ACC112 (cell line): ENCODE results near the gene RTN4.

ENCODE experiments used
- H2AFZ ChIP-seq: fragments of 200-600 bp; sonication (generic); one replicate; pipeline ENCODE4 v1.6.0; 2017; ENCODE audit warnings: antibody characterized with exemption, low read length; ENCODE audit not compliant: unreplicated experiment
- H3K27ac ChIP-seq: fragments of 200-600 bp; sonication (generic); 2 replicates; pipeline ENCODE4 v1.5.1; 2014; ENCODE audit warnings: low read depth, mild to moderate bottlenecking, antibody characterized with exemption, low read length, moderate library complexity
- H3K27me3 ChIP-seq: fragments of 200-600 bp; sonication (generic); 2 replicates; pipeline ENCODE4 v1.6.1; 2014; ENCODE audit warnings: mild to moderate bottlenecking, antibody characterized with exemption, low read length, moderate library complexity, mixed read lengths; ENCODE audit not compliant: insufficient read depth
- H3K36me3 ChIP-seq: fragments of 200-600 bp; sonication (generic); 2 replicates; pipeline ENCODE4 v1.6.1; 2016; ENCODE audit warnings: mild to moderate bottlenecking, antibody characterized with exemption, low read length, moderate library complexity, mixed read lengths; ENCODE audit not compliant: insufficient read depth
- H3K4me1 ChIP-seq: fragments of 200-600 bp; sonication (generic); one replicate; pipeline ENCODE4 v1.6.1; 2016; ENCODE audit warnings: low read length, mixed read lengths; ENCODE audit not compliant: insufficient read depth, unreplicated experiment, control insufficient read depth
- H3K4me3 ChIP-seq: fragments of 200-600 bp; sonication (generic); 2 replicates; pipeline ENCODE4 v1.5.1; 2014; ENCODE audit warnings: mild to moderate bottlenecking, low read depth, low read length
- H3K79me2 ChIP-seq: fragments of 200-600 bp; sonication (generic); one replicate; pipeline ENCODE4 v1.6.0; 2016; ENCODE audit warnings: low read length; ENCODE audit not compliant: control insufficient read depth, unreplicated experiment, insufficient read depth

The RTN4 gene

DNA sequence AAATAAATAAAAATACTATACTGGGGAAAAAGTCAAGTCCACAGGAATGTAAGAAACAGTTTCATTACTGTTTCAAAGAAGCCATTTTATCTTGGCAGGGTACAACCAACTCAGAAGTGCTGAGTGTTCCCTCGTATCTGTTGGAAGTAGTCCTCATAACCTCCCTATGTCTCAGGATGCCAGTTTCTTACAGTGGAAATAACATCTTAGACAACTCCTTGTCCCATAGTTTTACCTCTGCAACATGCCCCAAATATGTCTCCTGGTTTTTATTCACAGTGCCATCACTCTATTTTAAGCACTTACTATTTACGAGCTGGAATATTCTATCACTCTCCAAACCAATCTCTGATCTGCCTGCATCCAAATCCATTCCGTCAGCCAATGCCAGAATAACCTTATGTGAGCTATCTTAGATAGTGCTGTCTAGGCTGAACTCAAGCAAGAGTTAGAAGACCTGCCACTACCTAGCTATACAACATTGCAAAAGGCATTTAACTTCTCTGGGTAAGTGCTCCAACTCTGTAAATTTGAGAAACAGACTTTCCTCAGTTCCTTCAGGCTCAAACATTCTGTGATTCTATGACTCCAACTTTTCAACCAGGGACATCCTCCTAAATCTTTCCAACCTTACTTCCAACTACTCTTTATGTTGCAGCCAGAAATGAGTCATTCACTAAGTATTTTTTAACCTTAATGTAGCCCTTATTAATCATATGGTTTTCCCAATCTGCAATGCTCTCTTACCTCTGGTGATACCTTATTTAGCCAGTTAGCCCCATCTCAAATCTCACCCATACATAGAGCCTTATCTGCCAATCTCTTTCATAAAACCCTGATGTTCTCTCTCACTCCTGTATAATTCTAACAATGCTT, 66.7 kb downstream of the RTN4 start:
- peaks cover 54% of the 10 kb centered on the region for H3K36me3 ChIP-seq
- no peaks in the 10 kb centered on the region for H3K27me3 ChIP-seq
- peak overlapping the region; percentile 16 for H3K27ac ChIP-seq
- H3K79me2 ChIP-seq = peaks cover 89% of the 10 kb centered on the region
- H3K4me3 ChIP-seq = no peak overlapping the region; the same call in 1 of the 2 replicates
- no peak overlapping the region for H2AFZ ChIP-seq
- peaks cover 38% of the 10 kb centered on the region for H3K4me1 ChIP-seq

DNA sequence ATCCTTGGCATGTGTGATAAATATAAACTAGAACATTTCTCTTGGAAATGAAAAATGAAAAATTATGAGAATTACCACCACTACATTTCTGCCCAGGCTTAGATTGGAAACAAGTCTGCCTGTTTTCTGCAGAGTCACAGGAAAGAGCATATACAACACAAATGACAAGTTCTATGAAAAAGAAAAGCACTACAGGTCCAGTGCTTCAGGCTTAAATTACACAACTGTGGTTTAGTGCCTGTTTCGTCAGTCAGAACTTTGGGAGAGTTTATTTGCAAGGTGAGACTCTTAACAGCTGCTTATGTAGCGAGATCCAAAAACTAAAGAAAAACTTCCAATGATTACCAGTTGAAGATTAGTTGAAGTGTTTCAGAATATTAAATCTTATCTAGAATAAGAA, 68.9 kb downstream of the RTN4 start:
- H3K27me3 ChIP-seq = no peaks in the 10 kb centered on the region
- no peak overlapping the region for H3K4me3 ChIP-seq
- peaks cover 48% of the 10 kb centered on the region for H3K36me3 ChIP-seq
- H3K79me2 ChIP-seq = peaks cover 88% of the 10 kb centered on the region
- peaks cover 32% of the 10 kb centered on the region for H3K4me1 ChIP-seq
- no peak overlapping the region for H3K27ac ChIP-seq
- H2AFZ ChIP-seq = no peak overlapping the region

DNA sequence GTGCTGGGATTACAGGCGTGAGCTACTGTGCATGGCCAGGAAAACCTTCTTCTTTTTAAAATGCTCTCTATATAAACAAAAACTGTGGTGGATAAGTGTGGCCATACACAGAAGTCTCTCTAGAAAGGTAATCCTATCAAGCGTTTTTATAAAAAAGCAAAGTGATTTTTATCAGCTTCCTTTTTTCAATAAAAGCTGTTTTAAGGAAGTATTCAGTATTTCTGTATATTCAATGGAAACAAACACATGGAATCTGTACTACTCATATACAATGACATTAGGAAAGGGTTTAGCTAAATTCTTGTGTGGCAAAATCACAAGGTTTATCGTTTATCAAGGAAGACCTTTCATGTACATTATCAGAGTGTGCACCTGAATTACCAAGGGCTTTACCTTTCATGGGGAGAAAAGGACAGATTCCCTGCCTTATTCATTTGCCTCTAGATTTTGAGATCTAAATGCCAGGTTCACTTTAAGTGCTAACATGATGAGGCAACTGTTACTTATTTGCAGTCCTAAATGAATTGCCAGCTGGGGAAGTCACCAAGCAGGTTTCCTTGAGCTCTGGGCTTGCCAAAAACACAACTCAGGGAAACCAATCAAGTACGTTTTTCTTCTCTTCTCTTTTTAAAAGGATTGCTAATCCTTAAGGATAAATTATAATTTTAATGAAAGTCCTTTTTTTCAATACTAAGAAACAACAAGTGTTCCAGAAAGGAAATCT, 70.8 kb downstream of the RTN4 start:
- Histone ChIP-seq H3K4me1 (peaks cover 17% of the 10 kb centered on the region), H3K36me3 (peaks cover 46% of the 10 kb centered on the region), H3K4me3 (no peak overlapping the region), H3K27me3 (no peaks in the 10 kb centered on the region), H2AFZ (no peak overlapping the region), H3K79me2 (peaks cover 89% of the 10 kb centered on the region), H3K27ac (no peak overlapping the region)

DNA sequence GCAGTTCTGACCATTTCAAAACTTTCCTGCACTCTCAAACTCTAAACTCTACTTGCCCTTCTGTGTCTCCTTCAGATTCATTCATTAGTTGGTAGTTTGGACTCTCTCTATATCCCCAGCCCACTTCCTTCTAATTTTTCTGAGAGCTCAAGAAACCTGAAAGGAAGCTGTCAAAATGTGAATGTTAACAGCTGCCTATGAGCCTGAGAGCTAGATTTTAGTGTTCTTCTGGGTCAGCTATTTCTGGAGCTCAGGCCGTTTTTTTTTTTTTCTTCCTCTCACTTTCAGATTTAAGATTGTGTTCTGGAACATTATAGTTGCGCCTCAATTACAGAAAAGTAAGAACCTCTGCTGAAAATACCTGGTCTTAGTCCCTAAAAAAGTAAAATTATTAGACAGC, 73.1 kb downstream of the RTN4 start:
- no peaks in the 10 kb centered on the region for H3K4me1 ChIP-seq
- H3K4me3 ChIP-seq = no peak overlapping the region
- no peak overlapping the region for H3K27ac ChIP-seq
- no peak overlapping the region for H2AFZ ChIP-seq
- H3K27me3 ChIP-seq = no peaks in the 10 kb centered on the region
- H3K79me2 ChIP-seq = peaks cover 78% of the 10 kb centered on the region
- H3K36me3 ChIP-seq = peaks cover 52% of the 10 kb centered on the region

DNA sequence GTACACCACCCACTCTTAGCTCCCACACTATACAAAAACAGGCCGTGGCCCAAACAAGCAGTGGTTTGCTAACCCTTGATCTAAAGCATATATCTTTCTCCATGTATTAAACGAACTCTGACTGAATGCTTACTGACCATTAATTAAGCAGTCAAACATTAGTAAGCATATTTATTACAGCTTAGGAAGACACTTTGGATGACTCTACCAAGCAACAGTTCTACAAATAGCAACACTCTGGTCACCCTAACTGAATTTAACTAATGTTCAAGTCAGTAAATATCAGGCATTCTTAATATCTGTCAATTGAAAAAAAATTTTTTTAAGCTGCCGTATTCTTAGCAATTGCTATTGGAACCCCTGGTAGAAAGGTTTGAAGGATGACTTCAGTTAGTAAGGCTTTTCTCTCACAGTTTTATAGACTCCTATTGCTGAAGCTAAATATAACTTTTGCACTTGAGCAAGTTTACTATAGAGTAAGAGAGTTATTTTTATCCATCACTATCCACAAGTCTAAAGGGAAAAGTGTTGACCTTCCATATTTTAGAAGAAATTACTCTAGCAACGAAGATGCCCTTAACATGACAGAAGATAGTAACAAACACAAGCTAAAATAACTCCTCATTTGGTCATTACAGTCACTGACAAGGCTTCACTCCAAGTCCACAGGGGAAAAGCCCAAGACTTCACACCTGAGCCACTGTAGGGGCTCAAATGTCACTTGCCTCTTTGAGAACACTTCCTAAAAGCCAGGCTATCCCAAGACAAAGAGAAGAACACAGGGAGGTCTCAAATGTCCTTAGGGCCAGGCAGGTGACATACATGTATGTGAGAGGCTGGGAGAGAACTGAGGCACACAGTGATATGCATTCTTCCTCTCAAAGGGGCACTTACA, 74.4 kb downstream of the RTN4 start:
- peaks cover 55% of the 10 kb centered on the region for H3K36me3 ChIP-seq
- no peak overlapping the region for H3K27ac ChIP-seq
- H3K79me2 ChIP-seq = peaks cover 69% of the 10 kb centered on the region
- no peak overlapping the region for H2AFZ ChIP-seq
- no peak overlapping the region for H3K4me3 ChIP-seq
- H3K4me1 ChIP-seq = no peaks in the 10 kb centered on the region
- no peaks in the 10 kb centered on the region for H3K27me3 ChIP-seq

DNA sequence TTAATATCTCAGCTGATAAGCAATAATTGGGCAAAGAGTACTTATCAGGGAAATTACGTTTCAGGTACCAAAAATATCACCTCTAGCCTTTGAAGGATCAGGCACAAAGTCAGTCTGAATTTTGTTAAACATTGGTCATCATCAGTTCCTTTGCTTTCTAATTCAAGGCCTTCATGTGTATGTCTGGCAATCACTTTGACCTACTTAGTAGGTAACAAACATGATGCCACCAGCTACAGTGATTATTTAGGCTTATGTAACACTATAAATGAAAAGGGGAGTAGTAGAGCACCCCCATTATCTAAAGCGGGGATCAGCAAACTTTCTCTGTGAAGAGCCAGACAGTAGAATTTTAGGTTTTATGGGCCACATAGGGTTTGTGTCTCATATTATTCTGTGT, 75.1 kb downstream of the RTN4 start:
- no peak overlapping the region for H3K4me3 ChIP-seq
- no peak overlapping the region for H2AFZ ChIP-seq
- H3K27me3 ChIP-seq = no peaks in the 10 kb centered on the region
- peaks cover 62% of the 10 kb centered on the region for H3K79me2 ChIP-seq
- no peak overlapping the region for H3K27ac ChIP-seq
- H3K4me1 ChIP-seq = no peaks in the 10 kb centered on the region
- H3K36me3 ChIP-seq = peaks cover 56% of the 10 kb centered on the region

DNA sequence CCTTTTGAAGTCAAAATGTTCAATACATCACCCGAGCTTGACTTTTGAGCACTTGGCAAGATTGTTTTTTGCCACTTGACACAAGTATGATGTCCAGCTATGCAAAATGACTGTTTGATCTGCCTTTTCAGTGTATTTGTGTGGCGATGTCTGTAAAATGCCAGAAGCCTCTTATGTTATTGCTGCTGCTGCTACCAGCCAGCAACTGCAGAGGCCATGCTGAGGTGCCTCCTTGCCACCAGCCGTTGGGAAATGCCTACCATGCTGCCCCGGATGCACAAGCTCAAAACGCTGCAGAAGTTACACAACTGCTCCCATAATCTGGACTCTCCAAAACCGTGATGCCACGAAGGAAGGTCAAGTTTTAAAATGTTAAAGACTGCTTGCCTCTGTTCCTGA, 80.3 kb downstream of the RTN4 start:
- Histone ChIP-seq H3K79me2 (peaks cover 16% of the 10 kb centered on the region), H2AFZ (no peak overlapping the region), H3K36me3 (peaks cover 49% of the 10 kb centered on the region), H3K27me3 (no peaks in the 10 kb centered on the region), H3K27ac (no peak overlapping the region), H3K4me1 (no peaks in the 10 kb centered on the region), H3K4me3 (no peak overlapping the region)

DNA sequence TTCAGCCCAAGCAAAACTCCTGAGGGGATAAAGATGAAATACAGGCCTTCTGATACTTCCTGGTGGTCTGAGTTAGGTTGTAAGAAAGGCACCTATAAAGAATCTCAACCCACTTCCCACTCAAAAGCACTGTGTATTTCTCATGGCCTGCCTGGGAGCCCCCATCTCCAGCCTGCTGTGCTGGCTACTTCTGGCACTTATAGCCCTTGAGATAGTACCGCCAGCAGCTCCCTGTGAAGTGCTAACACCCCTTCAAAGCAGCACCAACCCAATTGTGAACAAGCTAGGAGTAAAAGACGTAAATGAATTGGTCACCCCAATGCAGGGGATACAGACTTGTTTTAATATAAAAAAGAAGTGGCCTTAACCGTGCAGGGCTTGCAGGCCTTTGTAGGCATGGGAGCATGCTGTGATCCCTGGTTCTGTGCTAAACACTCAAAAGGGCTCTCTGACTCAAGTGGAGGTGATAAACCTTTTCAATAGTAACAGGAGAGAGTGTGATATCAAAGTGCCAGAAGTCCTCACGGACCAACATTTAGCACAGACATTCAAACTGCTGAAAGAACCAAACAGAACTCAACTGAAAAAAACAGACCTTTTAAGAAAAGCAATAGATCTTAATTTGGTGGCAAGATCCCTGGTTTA, 80.8 kb downstream of the RTN4 start:
- Histone ChIP-seq H3K27ac (no peak overlapping the region), H3K36me3 (peaks cover 48% of the 10 kb centered on the region), H3K4me3 (no peak overlapping the region), H3K27me3 (no peaks in the 10 kb centered on the region), H2AFZ (no peak overlapping the region), H3K79me2 (peaks cover 11% of the 10 kb centered on the region), H3K4me1 (no peaks in the 10 kb centered on the region)

DNA sequence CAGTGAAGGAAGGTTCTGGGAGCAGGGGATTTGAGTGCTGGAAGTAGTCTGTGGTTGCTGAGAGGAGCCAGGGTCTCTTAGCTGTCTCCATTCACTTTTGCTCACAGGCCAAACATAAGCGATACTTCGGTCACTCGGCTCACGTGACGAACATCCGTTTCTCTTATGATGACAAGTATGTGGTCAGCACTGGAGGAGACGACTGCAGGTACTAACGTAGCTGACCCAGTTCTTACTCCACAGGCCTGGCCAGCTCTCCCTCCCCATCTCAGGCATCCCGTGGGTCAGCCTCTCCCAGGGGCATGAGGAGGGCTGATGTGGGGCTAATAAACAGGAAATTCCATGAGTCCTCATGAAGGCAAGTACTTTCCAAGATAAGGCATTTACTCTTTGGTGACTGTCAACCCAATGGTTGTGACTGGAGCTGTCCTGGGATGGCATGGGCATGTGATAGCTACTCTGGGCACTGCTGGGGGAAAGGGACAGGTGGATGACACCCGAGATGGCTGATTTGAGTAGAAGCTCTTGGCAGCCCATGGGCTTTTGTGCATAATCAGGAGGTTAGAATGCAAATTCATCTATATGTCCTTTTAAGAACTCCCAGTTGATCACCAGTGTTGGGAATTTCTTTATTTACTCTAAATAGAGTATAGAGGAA, 81.6 kb downstream of the RTN4 start:
- H3K79me2 ChIP-seq = peaks cover 6% of the 10 kb centered on the region
- H3K36me3 ChIP-seq = peaks cover 43% of the 10 kb centered on the region

More for the DNA sequence above, 81.6 kb downstream of the RTN4 start:
- Histone ChIP-seq H3K27ac (no peak overlapping the region), H3K4me3 (no peak overlapping the region), H3K27me3 (no peaks in the 10 kb centered on the region), H3K4me1 (no peaks in the 10 kb centered on the region), H2AFZ (no peak overlapping the region)
